Right ventricle myocardium superior (tissue), 1 donor: ENCODE data around the gene ZNF385C. TPM values are rescaled to one million over a fixed set of nuclear protein-coding genes. Genes with fewer than 3 reads are reported as not detected.
"Not testable (repeated sequence)": the region's sequence is repeated elsewhere in the genome, so short reads cannot be mapped to it uniquely, and the experiment has no call there.

ENCODE experiments used
- ATAC-seq: fragments of 200-7000 bp; cut with Tn5 transposase; one replicate; pipeline ENCODE4 v1.9.1; 2020; ENCODE audit warnings: mild to moderate bottlenecking; ENCODE audit not compliant: poor library complexity
- DNase-seq: peaks from one replicate; pipeline ENCODE4 v3.0.0-alpha.2; 2020
- intact Hi-C: fragments of 100-400 bp; cut with DNase I; formaldehyde crosslinking; loops from one replicate; pipeline ENCODE4 v1.11.2; 2022
- total RNA-seq: library from RNA; stranded (reverse); fragmentation: NEBNext Ultra II Directional; extraction: Animal tissue kit (Norgen Biotek cat#: 25700); gene quantifications from one replicate; pipeline ENCODE4 v1.2.1, GENCODE V29; 2021
- donor health status: DM: no; HTN: yes; CAD: no; lungs with severe emphysema.

Gene ZNF385C
- total RNA-seq, 1 donor from 2014 or later, result 0.16 TPM

- peak; percentile 1 for ATAC-seq
- intact Hi-C loops, result loop anchor here (5.0 kb wide), 1 partner anchor 49 kb away; the partner anchor contains the start of gene CNP
- no peak for DNase-seq
These were observed 81.9 kb downstream of the ZNF385C start for GRCh38 chr17:42016411-42016831.

- DNase-seq, intact Hi-C loops: not testable (repeated sequence)
These were observed 84.5 kb downstream of the ZNF385C start for GRCh38 chr17:42013740-42014139.

GRCh38 chr17:42012363-42012762 is 85.9 kb downstream of the ZNF385C start:
- DNase-seq, ATAC-seq, intact Hi-C loops: not testable (repeated sequence)

More at GRCh38 chr17:42013740-42014139, 84.5 kb downstream of the ZNF385C start:
- ATAC-seq, result not testable (repeated sequence)

GRCh38 chr17:42010898-42011516 is 87.3 kb downstream of the ZNF385C start:
- intact Hi-C loops, result no loop called here
- ATAC-seq, result no peak
- no peak for DNase-seq

GRCh38 chr17:42010266-42010680 is 88.0 kb downstream of the ZNF385C start:
- intact Hi-C loops, result not testable (repeated sequence)
- DNase-seq, result peak; percentile 53
- ATAC-seq, result peak; percentile 31

- intact Hi-C loops, result no loop called here
- DNase-seq, result no peak
- no peak for ATAC-seq
These were observed 89.1 kb downstream of the ZNF385C start for GRCh38 chr17:42009170-42009569.

GRCh38 chr17:42005166-42005565 is 93.1 kb downstream of the ZNF385C start:
- no peak for DNase-seq
- intact Hi-C loops, result no loop called here
- no peak for ATAC-seq

GRCh38 chr17:42002792-42003301 is 95.4 kb downstream of the ZNF385C start:
- intact Hi-C loops, result no loop called here
- no peak for ATAC-seq

GRCh38 chr17:42002175-42002791 is 96.0 kb downstream of the ZNF385C start:
- intact Hi-C loops, result no loop called here
- no peak for ATAC-seq
- DNase-seq, result no peak

More at GRCh38 chr17:42002792-42003301, 95.4 kb downstream of the ZNF385C start:
- DNase-seq, result no peak

GRCh38 chr17:42001729-42002128 is 96.5 kb downstream of the ZNF385C start:
- ATAC-seq (no peak), DNase-seq (no peak)
- intact Hi-C loops, result no loop called here

GRCh38 chr17:42000413-42001133 is 97.7 kb downstream of the ZNF385C start:
- DNase-seq (no peak), ATAC-seq (no peak)
- intact Hi-C loops, result no loop called here

GRCh38 chr17:41998497-41998896 is 99.8 kb downstream of the ZNF385C start:
- intact Hi-C loops, result no loop called here
- ATAC-seq, result no peak
- DNase-seq, result no peak

- intact Hi-C loops, result no loop called here
- DNase-seq (no peak), ATAC-seq (no peak)
These were observed 101.5 kb downstream of the ZNF385C start for GRCh38 chr17:41996855-41997164.

- intact Hi-C loops, result no loop called here
- DNase-seq (no peak), ATAC-seq (no peak)
These were observed 105.7 kb downstream of the ZNF385C start for GRCh38 chr17:41992576-41992975.

GRCh38 chr17:41989702-41990419 is 108.4 kb downstream of the ZNF385C start:
- intact Hi-C loops, result no loop called here
- ATAC-seq (no peak), DNase-seq (no peak)

- no peak for DNase-seq
- ATAC-seq, result no peak
- intact Hi-C loops, result no loop called here
These were observed 109.9 kb downstream of the ZNF385C start for GRCh38 chr17:41988418-41988817.

GRCh38 chr17:41987642-41988041 is 110.6 kb downstream of the ZNF385C start:
- intact Hi-C loops, result no loop called here
- DNase-seq (no peak), ATAC-seq (no peak)

- ATAC-seq, result no peak
- DNase-seq, result no peak
- intact Hi-C loops, result no loop called here
These were observed 111.6 kb downstream of the ZNF385C start for GRCh38 chr17:41986634-41987033.

GRCh38 chr17:41985919-41986318 is 112.4 kb downstream of the ZNF385C start:
- intact Hi-C loops, result no loop called here
- DNase-seq (no peak), ATAC-seq (no peak)
